ENCODE results near the gene RBBP4. TPM values are rescaled to one million over a fixed set of nuclear protein-coding genes. Genes with fewer than 3 reads are reported as not detected.

The RBBP4 gene
- total and polyA plus RNA-seq, 2 of the 8 experiments (the other 6 are each of a cell fraction or from before 2014, with no cell fraction given), result 147 to 397 TPM

GRCh38 chr1:32606565-32607371, 44.2 kb upstream of the RBBP4 start (continued):
- TF ChIP-seq CTCF (IDR thresholded peaks at IDR 0.05; ENCODE audit: control extremely low read depth in 1 of 3, insufficient read depth in 1 of 3, low read depth in 1 of 3, low read length in 3 of 3) (no peak), BACH1 (IDR thresholded peaks at IDR 0.05; ENCODE audit: low read length) (no peak), CREB1 (IDR thresholded peaks at IDR 0.05) (no peak), GABPA (IDR thresholded peaks at IDR 0.05; ENCODE audit: borderline replicate concordance, insufficient read depth, low read length) (no peak)
